ENCODE data around the gene YIF1A.

YIF1A gene

GRCh38 chr11:66281001-66281400 lies 7.9 kb downstream of the YIF1A start:
- Histone ChIP-seq H3K27ac (ENCODE audit: extremely low read depth, low read depth, low read length) (no peak overlapping the region), H3K4me1 (ENCODE audit: control insufficient read depth, insufficient read depth, low read length) (no peaks in the 10 kb centered on the region), H3K4me3 (ENCODE audit: low read depth, low read length) (no peak overlapping the region), H3K9me3 (ENCODE audit: control insufficient read depth, insufficient read depth, low read depth, low read length) (no peaks in the 10 kb centered on the region), H3K36me3 (ENCODE audit: control insufficient read depth in 2 of 2, insufficient read depth in 1 of 2, low read length in 2 of 2) (peaks cover 0 to 29% of the 10 kb centered on the region in 2 experiments; a peak in 1 of 3 replicates)
- ChIA-PET CTCF (interaction anchor here (0.7 to 3.8 kb wide), 8 partner anchors 9 to 221 kb away, joined by 3 to 24 read pairs (median 4); partner anchors contain the start of genes RIN1 and YIF1A), POLR2A (interaction anchor here (1.3 to 1.7 kb wide), 2 partner anchors 8 to 13 kb away, joined by 5 to 12 read pairs; partner anchors contain the start of genes RAB1B and YIF1A)
- TF ChIP-seq ZBTB49 (tag by site-specific recombination; IDR thresholded peaks at IDR 0.05; ENCODE audit: low read depth) (no peak), ZNF600 (tag by site-specific recombination; IDR thresholded peaks at IDR 0.05) (peak; percentile 32; the same call in 1 of the 2 replicates)

GRCh38 chr11:66280428-66280827 lies 8.5 kb downstream of the YIF1A start:
- CTCF ChIA-PET: interaction anchor here (0.6 to 3.8 kb wide), 7 partner anchors 9 to 128 kb away, joined by 3 to 24 read pairs (median 3); partner anchors contain the start of gene YIF1A
- Histone ChIP-seq H3K4me3 (ENCODE audit: low read depth, low read length) (no peak overlapping the region), H3K36me3 (ENCODE audit: control insufficient read depth in 2 of 2, insufficient read depth in 1 of 2, low read length in 2 of 2) (peaks cover 0 to 29% of the 10 kb centered on the region in 2 experiments; a peak in 1 of 3 replicates), H3K4me1 (ENCODE audit: control insufficient read depth, insufficient read depth, low read length) (no peaks in the 10 kb centered on the region), H3K27ac (ENCODE audit: extremely low read depth, low read depth, low read length) (no peak overlapping the region), H3K9me3 (ENCODE audit: control insufficient read depth, insufficient read depth, low read depth, low read length) (no peaks in the 10 kb centered on the region)
- POLR2A ChIA-PET: interaction anchor here (1.3 to 1.7 kb wide), 2 partner anchors 9 to 12 kb away, joined by 5 to 12 read pairs; partner anchors contain the start of genes RAB1B and YIF1A
- TF ChIP-seq SP2 (tag by site-specific recombination; IDR thresholded peaks at IDR 0.05): 0 out of 2 replicates have a peak, but pooled peaks have one; percentile 3
- peak; percentile 25; the same call in 1 of the 2 replicates for TF ChIP-seq ZIC2 (tag by site-specific recombination; IDR thresholded peaks at IDR 0.05)
- TF ChIP-seq ZNF18 (tag by site-specific recombination; IDR thresholded peaks at IDR 0.05): no peak

- POLR2A ChIA-PET: interaction anchor here (0.5 to 1.7 kb wide), 6 partner anchors 10 to 65 kb away, joined by 3 to 12 read pairs (median 6); partner anchors contain the start of genes RAB1B and YIF1A
- H3K9me3 ChIP-seq (ENCODE audit: control insufficient read depth, insufficient read depth, low read depth, low read length): no peaks in the 10 kb centered on the region
- peaks cover 0 to 28% of the 10 kb centered on the region in 2 experiments; a peak in 1 of 3 replicates for H3K36me3 ChIP-seq (ENCODE audit: control insufficient read depth in 2 of 2, insufficient read depth in 1 of 2, low read length in 2 of 2)
- H3K4me1 ChIP-seq (ENCODE audit: control insufficient read depth, insufficient read depth, low read length): no peaks in the 10 kb centered on the region
- TF ChIP-seq ZNF596 (tag by site-specific recombination; IDR thresholded peaks at IDR 0.05): no peak
- no peak for TF ChIP-seq ZNF398 (tag by site-specific recombination; IDR thresholded peaks at IDR 0.05)
- no peak for TF ChIP-seq ZNF266 (tag by site-specific recombination; IDR thresholded peaks at IDR 0.05; ENCODE audit: low read depth)
- TF ChIP-seq PRDM10 (tag by site-specific recombination; IDR thresholded peaks at IDR 0.05): peak; percentile 46; the same call in 1 of the 2 replicates
- peak; percentile 17; the same call in 1 of the 2 replicates for TF ChIP-seq ZBTB17 (tag by site-specific recombination; IDR thresholded peaks at IDR 0.05)
- H3K4me3 ChIP-seq (ENCODE audit: low read depth, low read length): no peak overlapping the region
- H3K27ac ChIP-seq (ENCODE audit: extremely low read depth, low read depth, low read length): no peak overlapping the region
- CTCF ChIA-PET: interaction anchor here (0.6 to 1.0 kb wide), 2 partner anchors 9 to 11 kb away, joined by 3 to 5 read pairs; partner anchors contain the start of gene RAB1B
Measured at GRCh38 chr11:66279092-66279734, 9.7 kb downstream of the YIF1A start.

Data from HEK293 (cell line).